CD4-positive, CD25-positive, alpha-beta regulatory T cell (primary cell): Measurements from ENCODE around the gene SPATA6. TPM values are rescaled to one million over a fixed set of nuclear protein-coding genes. Genes with fewer than 3 reads are reported as not detected.

Experiments used
- ATAC-seq, 2 donors: fragments of 150-1000 bp; cut with Tn5 transposase; one replicate each; pipeline ENCODE4 v1.10.0; 2021; ENCODE audit warnings: low read depth in 2 of 2, moderate number of reproducible peaks in 2 of 2, moderate library complexity in 1 of 2
- DNase-seq, 3 donors: peaks; one replicate each; pipeline versions ENCODE4 v3.0.0 to v3.0.0-alpha.2; 2012 to 2022; ENCODE audit warnings: mixed read lengths in 1 of 3
- H3K27ac ChIP-seq: one replicate; pipeline ENCODE4 v1.7.0; 2013; ENCODE audit warnings: mild to moderate bottlenecking, low read length; ENCODE audit not compliant: insufficient read depth, poor library complexity, severe bottlenecking
- H3K27me3 ChIP-seq: one replicate; pipeline ENCODE4 v1.7.0; 2013; ENCODE audit warnings: low read length; ENCODE audit not compliant: control insufficient read depth, insufficient read depth
- H3K36me3 ChIP-seq: one replicate; pipeline ENCODE4 v1.7.0; 2013; ENCODE audit warnings: mild to moderate bottlenecking, low read length, moderate library complexity; ENCODE audit not compliant: control insufficient read depth, insufficient read depth
- H3K4me1 ChIP-seq: 2 replicates; pipeline ENCODE4 v1.7.0; 2013; ENCODE audit warnings: mild to moderate bottlenecking, low read length; ENCODE audit not compliant: insufficient read depth, control insufficient read depth, poor library complexity, severe bottlenecking
- H3K4me3 ChIP-seq: one replicate; pipeline ENCODE4 v1.7.0; 2013; ENCODE audit warnings: low read depth, mild to moderate bottlenecking, low read length, moderate library complexity
- H3K9me3 ChIP-seq, 2 experiments: 1 replicate in 1 of 2; 2 replicates in 1 of 2; pipeline ENCODE4 v1.7.0; 2013; ENCODE audit warnings: low read length in 2 of 2, mild to moderate bottlenecking in 1 of 2, moderate library complexity in 1 of 2; ENCODE audit not compliant: control insufficient read depth in 2 of 2
- H3K27ac Mint-ChIP-seq, 3 donors: one replicate each; pipeline ENCODE4 v1.8.0; 2020 to 2022; ENCODE audit warnings: mild to moderate bottlenecking in 3 of 3, mixed read lengths in 3 of 3, moderate library complexity in 2 of 3
- H3K27me3 Mint-ChIP-seq: one replicate; pipeline ENCODE4 v1.8.0; 2022; ENCODE audit warnings: mild to moderate bottlenecking, mixed read lengths
- H3K36me3 Mint-ChIP-seq: one replicate; pipeline ENCODE4 v1.8.0; 2020; ENCODE audit warnings: mixed read lengths
- H3K4me1 Mint-ChIP-seq, 4 donors: one replicate each; pipeline ENCODE4 v1.8.0; 2020 to 2022; ENCODE audit warnings: mixed read lengths in 4 of 4, mild to moderate bottlenecking in 1 of 4
- H3K4me3 Mint-ChIP-seq, 4 donors: one replicate each; pipeline ENCODE4 v1.8.0; 2020 to 2022; ENCODE audit warnings: mild to moderate bottlenecking in 4 of 4, mixed read lengths in 4 of 4, moderate library complexity in 3 of 4
- H3K9me3 Mint-ChIP-seq, 7 donors: one replicate each; pipeline ENCODE4 v1.8.0; 2020 to 2022; ENCODE audit warnings: mixed read lengths in 7 of 7, mild to moderate bottlenecking in 3 of 7, moderate library complexity in 2 of 7
- polyA plus RNA-seq, 4 donors: library from polyadenylated mRNA; unstranded; fragments of 300-500 nt; fragmentation: Illumina TruSeq; gene quantifications; one replicate each; pipeline ENCODE4 v1.2.3, GENCODE V29; 2021
- total RNA-seq: library from RNA; stranded (reverse); gene quantifications from one replicate; pipeline ENCODE4 v1.2.3, GENCODE V29; 2022

The SPATA6 gene
- total and polyA plus RNA-seq, 5 donors from 2014 or later, result 0.18 to 1.6 (median 0.41) TPM

GRCh38 chr1:48418742-48419141 is 53.3 kb downstream of the SPATA6 start:
- no peak overlapping the region for H3K4me3 Mint-ChIP-seq
- no peaks in the 10 kb centered on the region for H3K36me3 Mint-ChIP-seq
- ATAC-seq (no peak), DNase-seq (no peak)
- Histone ChIP-seq H3K27me3 (no peaks in the 10 kb centered on the region), H3K4me3 (no peak overlapping the region), H3K4me1 (no peaks in the 10 kb centered on the region), H3K27ac (no peak overlapping the region), H3K36me3 (no peaks in the 10 kb centered on the region), H3K9me3 (no peaks in the 10 kb centered on the region)
- H3K9me3 Mint-ChIP-seq, result peaks cover 0 to 7% (median 0%) of the 10 kb centered on the region in 7 donors
- no peaks in the 10 kb centered on the region for H3K27me3 Mint-ChIP-seq
- no peaks in the 10 kb centered on the region for H3K4me1 Mint-ChIP-seq
- no peak overlapping the region for H3K27ac Mint-ChIP-seq

- no peaks in the 10 kb centered on the region for H3K27me3 ChIP-seq
- H3K9me3 ChIP-seq, result no peaks in the 10 kb centered on the region
- Mint-ChIP-seq H3K36me3 (no peaks in the 10 kb centered on the region), H3K4me3 (no peak overlapping the region), H3K4me1 (no peaks in the 10 kb centered on the region), H3K9me3 (peaks cover 0 to 7% (median under 1%) of the 10 kb centered on the region in 7 donors), H3K27me3 (no peaks in the 10 kb centered on the region), H3K27ac (no peak overlapping the region)
- no peaks in the 10 kb centered on the region for H3K36me3 ChIP-seq
- no peak overlapping the region for H3K27ac ChIP-seq
- H3K4me3 ChIP-seq, result no peak overlapping the region
- ATAC-seq, result no peak
- no peaks in the 10 kb centered on the region for H3K4me1 ChIP-seq
- DNase-seq, result no peak
Observed at GRCh38 chr1:48415050-48415449, 57.0 kb downstream of the SPATA6 start.

GRCh38 chr1:48414264-48414663 is 57.7 kb downstream of the SPATA6 start:
- Mint-ChIP-seq H3K27ac (no peak overlapping the region), H3K9me3 (peaks cover 0 to 7% (median 2%) of the 10 kb centered on the region in 7 donors), H3K4me1 (no peaks in the 10 kb centered on the region), H3K36me3 (no peaks in the 10 kb centered on the region), H3K4me3 (no peak overlapping the region), H3K27me3 (no peaks in the 10 kb centered on the region)
- Histone ChIP-seq H3K4me3 (no peak overlapping the region), H3K27ac (no peak overlapping the region), H3K36me3 (no peaks in the 10 kb centered on the region), H3K4me1 (no peaks in the 10 kb centered on the region), H3K9me3 (no peaks in the 10 kb centered on the region), H3K27me3 (no peaks in the 10 kb centered on the region)
- DNase-seq (no peak), ATAC-seq (no peak)

- DNase-seq, result no peak
- Histone ChIP-seq H3K9me3 (no peaks in the 10 kb centered on the region), H3K27me3 (no peaks in the 10 kb centered on the region), H3K36me3 (no peaks in the 10 kb centered on the region), H3K27ac (no peak overlapping the region), H3K4me3 (no peak overlapping the region), H3K4me1 (no peaks in the 10 kb centered on the region)
- no peaks in the 10 kb centered on the region for H3K27me3 Mint-ChIP-seq
- no peak overlapping the region for H3K4me3 Mint-ChIP-seq
- H3K4me1 Mint-ChIP-seq, result no peaks in the 10 kb centered on the region
- no peaks in the 10 kb centered on the region for H3K36me3 Mint-ChIP-seq
- H3K9me3 Mint-ChIP-seq, result peaks cover 0 to 6% (median 0%) of the 10 kb centered on the region in 7 donors
- no peak overlapping the region for H3K27ac Mint-ChIP-seq
- ATAC-seq, result no peak
Observed at GRCh38 chr1:48405940-48406339, 66.1 kb downstream of the SPATA6 start.

- no peak overlapping the region for H3K27ac ChIP-seq
- Mint-ChIP-seq H3K36me3 (no peaks in the 10 kb centered on the region), H3K9me3 (peaks cover 0 to 6% (median 0%) of the 10 kb centered on the region in 7 donors), H3K27ac (no peak overlapping the region), H3K4me1 (no peaks in the 10 kb centered on the region), H3K27me3 (no peaks in the 10 kb centered on the region), H3K4me3 (no peak overlapping the region)
- DNase-seq (no peak), ATAC-seq (no peak)
- no peak overlapping the region for H3K4me3 ChIP-seq
- H3K36me3 ChIP-seq, result no peaks in the 10 kb centered on the region
- no peaks in the 10 kb centered on the region for H3K4me1 ChIP-seq
- H3K9me3 ChIP-seq, result no peaks in the 10 kb centered on the region
- H3K27me3 ChIP-seq, result no peaks in the 10 kb centered on the region
Observed at GRCh38 chr1:48405400-48405799, 66.6 kb downstream of the SPATA6 start.

- ATAC-seq (no peak), DNase-seq (no peak)
- Histone ChIP-seq H3K27me3 (no peaks in the 10 kb centered on the region), H3K27ac (no peak overlapping the region), H3K9me3 (no peaks in the 10 kb centered on the region), H3K4me1 (no peaks in the 10 kb centered on the region), H3K4me3 (no peak overlapping the region), H3K36me3 (no peaks in the 10 kb centered on the region)
- Mint-ChIP-seq H3K4me3 (no peak overlapping the region), H3K27me3 (no peaks in the 10 kb centered on the region), H3K9me3 (peaks cover 0 to 4% (median 0%) of the 10 kb centered on the region in 7 donors), H3K4me1 (no peaks in the 10 kb centered on the region), H3K36me3 (no peaks in the 10 kb centered on the region), H3K27ac (no peak overlapping the region)
Observed at GRCh38 chr1:48402599-48402998, 69.4 kb downstream of the SPATA6 start.

GRCh38 chr1:48396208-48396607 is 75.8 kb downstream of the SPATA6 start:
- no peaks in the 10 kb centered on the region for H3K9me3 ChIP-seq
- H3K4me1 ChIP-seq, result no peaks in the 10 kb centered on the region
- no peaks in the 10 kb centered on the region for H3K27me3 Mint-ChIP-seq
- no peak for DNase-seq
- H3K27me3 ChIP-seq, result no peaks in the 10 kb centered on the region
- no peak overlapping the region for H3K4me3 ChIP-seq
- no peak for ATAC-seq
- no peaks in the 10 kb centered on the region for H3K4me1 Mint-ChIP-seq
- H3K9me3 Mint-ChIP-seq, result peaks cover 0 to 3% (median 0%) of the 10 kb centered on the region in 7 donors
- no peak overlapping the region for H3K4me3 Mint-ChIP-seq
- no peak overlapping the region for H3K27ac ChIP-seq
- H3K36me3 Mint-ChIP-seq, result no peaks in the 10 kb centered on the region
- H3K36me3 ChIP-seq, result no peaks in the 10 kb centered on the region
- H3K27ac Mint-ChIP-seq, result no peak overlapping the region

GRCh38 chr1:48391926-48392325 is 80.1 kb downstream of the SPATA6 start:
- Histone ChIP-seq H3K4me3 (no peak overlapping the region), H3K36me3 (no peaks in the 10 kb centered on the region), H3K9me3 (no peaks in the 10 kb centered on the region), H3K27ac (no peak overlapping the region), H3K4me1 (no peaks in the 10 kb centered on the region), H3K27me3 (no peaks in the 10 kb centered on the region)
- Mint-ChIP-seq H3K36me3 (no peaks in the 10 kb centered on the region), H3K4me1 (no peaks in the 10 kb centered on the region), H3K9me3 (peaks cover 0 to 4% (median 1%) of the 10 kb centered on the region in 7 donors), H3K27ac (no peak overlapping the region), H3K27me3 (no peaks in the 10 kb centered on the region), H3K4me3 (no peak overlapping the region)
- no peak for DNase-seq
- ATAC-seq, result no peak
